ENCODE results near the gene TMEM86B. TPM values are rescaled to one million over a fixed set of nuclear protein-coding genes. Genes with fewer than 3 reads are reported as not detected.

Gene TMEM86B
- total and polyA plus RNA-seq, 2 donors: 1.7 to 39.7 TPM

GRCh38 chr19:55269299-55269698 is 40.7 kb upstream of the TMEM86B start:
- Histone ChIP-seq H3K36me3 (ENCODE audit: control insufficient read depth in 2 of 2, insufficient read depth in 2 of 2, low read length in 1 of 2) (peaks cover 5 to 26% of the 10 kb centered on the region in 2 donors), H3K4me1 (ENCODE audit: control insufficient read depth in 2 of 2, insufficient read depth in 2 of 2, low read length in 2 of 2) (no peaks in the 10 kb centered on the region), H3K27me3 (ENCODE audit: control insufficient read depth in 2 of 2, insufficient read depth in 1 of 2, low read length in 1 of 2) (no peaks in the 10 kb centered on the region), H3K4me3 (ENCODE audit: low read length in 2 of 2) (no peak overlapping the region), H3K27ac (ENCODE audit: low read depth in 1 of 2, low read length in 1 of 2) (no peak overlapping the region), H3K9me3 (ENCODE audit: control insufficient read depth in 2 of 2, insufficient read depth in 1 of 2, low read length in 1 of 2) (no peaks in the 10 kb centered on the region)
- WGBS: 95% methylated on average over 8 of the region's 8 CpGs
- no peak for DNase-seq (ENCODE audit: low read depth in 6 of 9, low spot score in 9 of 9)

GRCh38 chr19:55266840-55267239 is 38.3 kb upstream of the TMEM86B start:
- Histone ChIP-seq H3K36me3 (ENCODE audit: control insufficient read depth in 2 of 2, insufficient read depth in 2 of 2, low read length in 1 of 2) (peaks cover 0 to 10% of the 10 kb centered on the region in 2 donors), H3K4me1 (ENCODE audit: control insufficient read depth in 2 of 2, insufficient read depth in 2 of 2, low read length in 2 of 2) (no peaks in the 10 kb centered on the region), H3K27me3 (ENCODE audit: control insufficient read depth in 2 of 2, insufficient read depth in 1 of 2, low read length in 1 of 2) (no peaks in the 10 kb centered on the region), H3K4me3 (ENCODE audit: low read length in 2 of 2) (no peak overlapping the region), H3K27ac (ENCODE audit: low read depth in 1 of 2, low read length in 1 of 2) (no peak overlapping the region), H3K9me3 (ENCODE audit: control insufficient read depth in 2 of 2, insufficient read depth in 1 of 2, low read length in 1 of 2) (no peaks in the 10 kb centered on the region)
- WGBS: 98% methylated on average over 4 of the region's 4 CpGs
- DNase-seq (ENCODE audit: low read depth in 6 of 9, low spot score in 9 of 9): no peak

- Histone ChIP-seq H3K9me3 (ENCODE audit: control insufficient read depth in 2 of 2, insufficient read depth in 1 of 2, low read length in 1 of 2) (no peaks in the 10 kb centered on the region), H3K4me3 (ENCODE audit: low read length in 2 of 2) (no peak overlapping the region), H3K36me3 (ENCODE audit: control insufficient read depth in 2 of 2, insufficient read depth in 2 of 2, low read length in 1 of 2) (peaks cover 0 to 10% of the 10 kb centered on the region in 2 donors), H3K27ac (ENCODE audit: low read depth in 1 of 2, low read length in 1 of 2) (no peak overlapping the region), H3K4me1 (ENCODE audit: control insufficient read depth in 2 of 2, insufficient read depth in 2 of 2, low read length in 2 of 2) (no peaks in the 10 kb centered on the region), H3K27me3 (ENCODE audit: control insufficient read depth in 2 of 2, insufficient read depth in 1 of 2, low read length in 1 of 2) (no peaks in the 10 kb centered on the region)
- no peak for DNase-seq (ENCODE audit: low read depth in 6 of 9, low spot score in 9 of 9)
- WGBS: 99% methylated on average over 3 of the region's 3 CpGs
Measured at GRCh38 chr19:55266404-55266803, 37.8 kb upstream of the TMEM86B start.

- WGBS: 98% methylated on average over 12 of the region's 12 CpGs
- Histone ChIP-seq H3K27ac (ENCODE audit: low read depth in 1 of 2, low read length in 1 of 2) (no peak overlapping the region), H3K4me3 (ENCODE audit: low read length in 2 of 2) (no peak overlapping the region), H3K9me3 (ENCODE audit: control insufficient read depth in 2 of 2, insufficient read depth in 1 of 2, low read length in 1 of 2) (no peaks in the 10 kb centered on the region), H3K27me3 (ENCODE audit: control insufficient read depth in 2 of 2, insufficient read depth in 1 of 2, low read length in 1 of 2) (no peaks in the 10 kb centered on the region), H3K36me3 (ENCODE audit: control insufficient read depth in 2 of 2, insufficient read depth in 2 of 2, low read length in 1 of 2) (peaks cover 0 to 10% of the 10 kb centered on the region in 2 donors), H3K4me1 (ENCODE audit: control insufficient read depth in 2 of 2, insufficient read depth in 2 of 2, low read length in 2 of 2) (no peaks in the 10 kb centered on the region)
- DNase-seq (ENCODE audit: low read depth in 6 of 9, low spot score in 9 of 9): no peak
Measured at GRCh38 chr19:55265723-55266386, 37.3 kb upstream of the TMEM86B start.

- H3K27me3 ChIP-seq (ENCODE audit: control insufficient read depth in 2 of 2, insufficient read depth in 1 of 2, low read length in 1 of 2): no peaks in the 10 kb centered on the region
- peaks cover 4 to 6% of the 10 kb centered on the region in 2 donors for H3K4me1 ChIP-seq (ENCODE audit: control insufficient read depth in 2 of 2, insufficient read depth in 2 of 2, low read length in 2 of 2)
- peaks cover 0 to 10% of the 10 kb centered on the region in 2 donors for H3K36me3 ChIP-seq (ENCODE audit: control insufficient read depth in 2 of 2, insufficient read depth in 2 of 2, low read length in 1 of 2)
- no peak for DNase-seq (ENCODE audit: low read depth in 6 of 9, low spot score in 9 of 9)
- H3K27ac ChIP-seq (ENCODE audit: low read depth in 1 of 2, low read length in 1 of 2): no peak overlapping the region
- WGBS: 95% methylated on average over 16 of the region's 16 CpGs
- no peak overlapping the region for H3K4me3 ChIP-seq (ENCODE audit: low read length in 2 of 2)
- no peaks in the 10 kb centered on the region for H3K9me3 ChIP-seq (ENCODE audit: control insufficient read depth in 2 of 2, insufficient read depth in 1 of 2, low read length in 1 of 2)
Measured at GRCh38 chr19:55265173-55265572, 36.6 kb upstream of the TMEM86B start.

- Histone ChIP-seq H3K4me1 (ENCODE audit: control insufficient read depth in 2 of 2, insufficient read depth in 2 of 2, low read length in 2 of 2) (peaks cover 9 to 13% of the 10 kb centered on the region in 2 donors), H3K27me3 (ENCODE audit: control insufficient read depth in 2 of 2, insufficient read depth in 1 of 2, low read length in 1 of 2) (no peaks in the 10 kb centered on the region), H3K36me3 (ENCODE audit: control insufficient read depth in 2 of 2, insufficient read depth in 2 of 2, low read length in 1 of 2) (peaks cover 0 to 10% of the 10 kb centered on the region in 2 donors), H3K27ac (ENCODE audit: low read depth in 1 of 2, low read length in 1 of 2) (no peak overlapping the region), H3K4me3 (ENCODE audit: low read length in 2 of 2) (no peak overlapping the region), H3K9me3 (ENCODE audit: control insufficient read depth in 2 of 2, insufficient read depth in 1 of 2, low read length in 1 of 2) (no peaks in the 10 kb centered on the region)
- DNase-seq (ENCODE audit: low read depth in 6 of 9, low spot score in 9 of 9): no peak
- WGBS: 97% methylated on average over 5 of the region's 5 CpGs
Measured at GRCh38 chr19:55264531-55264930, 36.0 kb upstream of the TMEM86B start.

GRCh38 chr19:55262359-55262758 is 33.8 kb upstream of the TMEM86B start:
- Histone ChIP-seq H3K36me3 (ENCODE audit: control insufficient read depth in 2 of 2, insufficient read depth in 2 of 2, low read length in 1 of 2) (peaks cover 0 to 10% of the 10 kb centered on the region in 2 donors), H3K27me3 (ENCODE audit: control insufficient read depth in 2 of 2, insufficient read depth in 1 of 2, low read length in 1 of 2) (no peaks in the 10 kb centered on the region), H3K9me3 (ENCODE audit: control insufficient read depth in 2 of 2, insufficient read depth in 1 of 2, low read length in 1 of 2) (no peaks in the 10 kb centered on the region), H3K27ac (ENCODE audit: low read depth in 1 of 2, low read length in 1 of 2) (no peak overlapping the region), H3K4me3 (ENCODE audit: low read length in 2 of 2) (no peak overlapping the region), H3K4me1 (ENCODE audit: control insufficient read depth in 2 of 2, insufficient read depth in 2 of 2, low read length in 2 of 2) (peaks cover 10 to 17% of the 10 kb centered on the region in 2 donors)
- no peak for DNase-seq (ENCODE audit: low read depth in 6 of 9, low spot score in 9 of 9)
- 99% methylated on average over 9 of the region's 9 CpGs for WGBS

- H3K27me3 ChIP-seq (ENCODE audit: control insufficient read depth in 2 of 2, insufficient read depth in 1 of 2, low read length in 1 of 2): no peaks in the 10 kb centered on the region
- peaks cover 1 to 10% of the 10 kb centered on the region in 2 donors for H3K36me3 ChIP-seq (ENCODE audit: control insufficient read depth in 2 of 2, insufficient read depth in 2 of 2, low read length in 1 of 2)
- H3K9me3 ChIP-seq (ENCODE audit: control insufficient read depth in 2 of 2, insufficient read depth in 1 of 2, low read length in 1 of 2): no peaks in the 10 kb centered on the region
- peaks cover 11 to 23% of the 10 kb centered on the region in 2 donors for H3K4me1 ChIP-seq (ENCODE audit: control insufficient read depth in 2 of 2, insufficient read depth in 2 of 2, low read length in 2 of 2)
- no peak for DNase-seq (ENCODE audit: low read depth in 6 of 9, low spot score in 9 of 9)
- H3K27ac ChIP-seq (ENCODE audit: low read depth in 1 of 2, low read length in 1 of 2): no peak overlapping the region
- WGBS: 96% methylated on average over 13 of the region's 13 CpGs
- no peak overlapping the region for H3K4me3 ChIP-seq (ENCODE audit: low read length in 2 of 2)
Measured at GRCh38 chr19:55261671-55262126, 33.1 kb upstream of the TMEM86B start.

GRCh38 chr19:55259540-55260210 is 31.1 kb upstream of the TMEM86B start:
- H3K4me1 ChIP-seq (ENCODE audit: control insufficient read depth in 2 of 2, insufficient read depth in 2 of 2, low read length in 2 of 2): peaks cover 30 to 43% of the 10 kb centered on the region in 2 donors
- no peaks in the 10 kb centered on the region for H3K9me3 ChIP-seq (ENCODE audit: control insufficient read depth in 2 of 2, insufficient read depth in 1 of 2, low read length in 1 of 2)
- peak overlapping the region; percentile 88 to 92 for H3K4me3 ChIP-seq (ENCODE audit: low read length in 2 of 2)
- WGBS: 60% methylated on average over 29 of the region's 29 CpGs
- no peaks in the 10 kb centered on the region for H3K27me3 ChIP-seq (ENCODE audit: control insufficient read depth in 2 of 2, insufficient read depth in 1 of 2, low read length in 1 of 2)
- DNase-seq (ENCODE audit: low read depth in 6 of 9, low spot score in 9 of 9): peak in 1 of 9 donors; percentile 45
- peaks cover 3 to 9% of the 10 kb centered on the region in 2 donors for H3K36me3 ChIP-seq (ENCODE audit: control insufficient read depth in 2 of 2, insufficient read depth in 2 of 2, low read length in 1 of 2)
- peak overlapping the region; percentile 95 to 98 for H3K27ac ChIP-seq (ENCODE audit: low read depth in 1 of 2, low read length in 1 of 2)

Data from thymus (tissue), 11 donors.